IPS-15b (cell line): ENCODE data around the gene OR56A3.

Source experiments
- H3K27me3 ChIP-seq: one replicate; pipeline ENCODE4 v1.6.1; 2013; ENCODE audit warnings: low read length; ENCODE audit not compliant: control insufficient read depth, insufficient read depth
- H3K36me3 ChIP-seq: one replicate; pipeline ENCODE4 v1.6.1; 2013; ENCODE audit warnings: low read length; ENCODE audit not compliant: control insufficient read depth, insufficient read depth
- H3K4me1 ChIP-seq: one replicate; pipeline ENCODE4 v1.6.1; 2013; ENCODE audit warnings: mild to moderate bottlenecking, low read length; ENCODE audit not compliant: control insufficient read depth, insufficient read depth
- H3K4me3 ChIP-seq: one replicate; pipeline ENCODE4 v1.5.1; 2013; ENCODE audit warnings: low read depth, low read length
- H3K9ac ChIP-seq: one replicate; pipeline ENCODE4 v1.6.1; 2013; ENCODE audit warnings: low read depth, mild to moderate bottlenecking, low read length
- H3K9me3 ChIP-seq: one replicate; pipeline ENCODE4 v1.6.1; 2013; ENCODE audit warnings: mild to moderate bottlenecking, low read length; ENCODE audit not compliant: control insufficient read depth, insufficient read depth

The OR56A3 gene, protein sequence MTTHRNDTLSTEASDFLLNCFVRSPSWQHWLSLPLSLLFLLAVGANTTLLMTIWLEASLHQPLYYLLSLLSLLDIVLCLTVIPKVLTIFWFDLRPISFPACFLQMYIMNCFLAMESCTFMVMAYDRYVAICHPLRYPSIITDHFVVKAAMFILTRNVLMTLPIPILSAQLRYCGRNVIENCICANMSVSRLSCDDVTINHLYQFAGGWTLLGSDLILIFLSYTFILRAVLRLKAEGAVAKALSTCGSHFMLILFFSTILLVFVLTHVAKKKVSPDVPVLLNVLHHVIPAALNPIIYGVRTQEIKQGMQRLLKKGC

GRCh38 chr11:5941951-5942350 is at the start of gene OR56A3:
TSS of gene OR56A3 (plus strand) at chr11:5942251. CDS start at chr11:5947347, 5,096 bp downstream.
- Histone ChIP-seq H3K27me3 (no peaks in the 10 kb centered on the region), H3K9me3 (no peaks in the 10 kb centered on the region), H3K4me1 (no peaks in the 10 kb centered on the region), H3K36me3 (no peaks in the 10 kb centered on the region), H3K4me3 (no peak within 1 kb of the TSS), H3K9ac (no peak within 1 kb of the TSS)

DNA sequence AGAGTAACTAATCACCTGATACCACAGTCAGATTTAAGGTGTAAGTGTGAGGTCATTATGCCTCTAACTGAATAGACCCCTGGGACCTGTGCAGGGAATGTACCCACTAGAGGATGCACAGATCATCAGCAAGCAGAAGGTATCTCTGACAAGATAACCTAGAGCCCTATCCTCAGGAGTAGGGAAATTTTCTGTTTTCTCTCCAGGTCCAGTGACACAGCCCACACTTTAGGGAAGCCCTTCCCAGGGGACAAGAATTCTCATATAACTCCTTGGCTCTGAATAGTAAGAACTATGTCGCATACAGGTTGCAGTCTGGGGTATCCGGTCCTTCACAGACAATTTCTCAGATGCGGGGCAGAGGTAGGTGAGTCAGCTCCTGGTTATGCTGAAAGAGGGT is 49.1 kb upstream of the OR56A3 start, which contains the start of gene OR52E5:
Gene OR52E5 (plus strand): TSS at position 301 of the 400 bp plus-strand sequence. CDS start 7,569 bp downstream, outside the sequence.
- no peaks in the 10 kb centered on the region for H3K9me3 ChIP-seq
- no peaks in the 10 kb centered on the region for H3K27me3 ChIP-seq
- no peaks in the 10 kb centered on the region for H3K36me3 ChIP-seq
- no peaks in the 10 kb centered on the region for H3K4me1 ChIP-seq
- no peak within 1 kb of the TSS for H3K9ac ChIP-seq
- no peak within 1 kb of the TSS for H3K4me3 ChIP-seq

GRCh38 chr11:5899534-5899933 is 42.5 kb upstream of the OR56A3 start:
- H3K9me3 ChIP-seq = no peaks in the 10 kb centered on the region
- no peak overlapping the region for H3K9ac ChIP-seq
- no peaks in the 10 kb centered on the region for H3K27me3 ChIP-seq
- no peak overlapping the region for H3K4me3 ChIP-seq
- no peaks in the 10 kb centered on the region for H3K4me1 ChIP-seq
- H3K36me3 ChIP-seq = no peaks in the 10 kb centered on the region

DNA sequence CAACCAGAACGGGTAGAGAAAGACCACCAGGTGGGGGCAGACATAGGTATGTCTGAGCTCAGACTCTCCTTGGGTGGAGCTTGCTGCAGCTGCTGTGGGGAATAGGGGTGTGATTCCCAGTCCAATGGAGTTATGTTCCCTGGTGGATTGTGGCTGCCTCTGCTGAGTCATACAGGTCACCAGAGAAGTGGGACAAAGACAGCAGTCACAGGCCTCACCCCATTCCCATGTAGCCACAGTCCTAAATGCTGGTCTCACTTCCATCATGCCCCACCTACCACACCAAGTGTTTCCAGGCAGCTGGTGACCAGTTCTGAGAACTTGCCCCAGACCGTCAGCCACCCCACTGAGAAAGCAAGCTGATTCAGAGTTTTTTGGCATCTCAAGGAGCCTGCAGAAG is 31.5 kb upstream of the OR56A3 start:
- Histone ChIP-seq H3K9ac (no peak overlapping the region), H3K9me3 (no peaks in the 10 kb centered on the region), H3K4me1 (no peaks in the 10 kb centered on the region), H3K27me3 (no peaks in the 10 kb centered on the region), H3K36me3 (no peaks in the 10 kb centered on the region), H3K4me3 (no peak overlapping the region)

GRCh38 chr11:5922749-5923426 is 19.2 kb upstream of the OR56A3 start:
- Histone ChIP-seq H3K4me1 (no peaks in the 10 kb centered on the region), H3K4me3 (no peak overlapping the region), H3K36me3 (no peaks in the 10 kb centered on the region), H3K9ac (no peak overlapping the region), H3K9me3 (peaks cover 2% of the 10 kb centered on the region), H3K27me3 (no peaks in the 10 kb centered on the region)

- Histone ChIP-seq H3K36me3 (no peaks in the 10 kb centered on the region), H3K4me1 (no peaks in the 10 kb centered on the region), H3K9me3 (peaks cover 6% of the 10 kb centered on the region), H3K27me3 (no peaks in the 10 kb centered on the region), H3K4me3 (no peak overlapping the region), H3K9ac (no peak overlapping the region)
These were observed 18.6 kb upstream of the OR56A3 start for GRCh38 chr11:5923427-5923776.

DNA sequence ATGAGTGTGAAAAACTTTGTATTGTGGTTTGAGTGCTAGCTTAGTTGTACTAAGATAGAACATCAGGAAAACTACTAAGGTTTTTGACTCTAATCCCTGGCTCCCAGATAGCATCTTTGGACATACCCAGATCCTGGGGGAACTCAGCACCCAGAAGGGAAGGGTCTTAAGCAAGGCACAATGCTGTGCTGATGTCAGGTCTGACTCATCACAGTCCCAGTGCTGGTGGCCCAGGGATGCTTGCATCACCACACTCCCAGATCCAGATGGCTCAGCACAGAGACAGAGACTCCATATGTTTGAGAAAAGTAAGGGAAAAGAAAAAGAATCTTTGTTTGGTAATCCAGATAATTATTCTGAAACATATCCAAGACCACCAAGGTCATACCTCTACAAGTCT is 18.3 kb upstream of the OR56A3 start:
- Histone ChIP-seq H3K9ac (no peak overlapping the region), H3K36me3 (no peaks in the 10 kb centered on the region), H3K9me3 (peaks cover 6% of the 10 kb centered on the region), H3K27me3 (no peaks in the 10 kb centered on the region), H3K4me3 (no peak overlapping the region), H3K4me1 (no peaks in the 10 kb centered on the region)

DNA sequence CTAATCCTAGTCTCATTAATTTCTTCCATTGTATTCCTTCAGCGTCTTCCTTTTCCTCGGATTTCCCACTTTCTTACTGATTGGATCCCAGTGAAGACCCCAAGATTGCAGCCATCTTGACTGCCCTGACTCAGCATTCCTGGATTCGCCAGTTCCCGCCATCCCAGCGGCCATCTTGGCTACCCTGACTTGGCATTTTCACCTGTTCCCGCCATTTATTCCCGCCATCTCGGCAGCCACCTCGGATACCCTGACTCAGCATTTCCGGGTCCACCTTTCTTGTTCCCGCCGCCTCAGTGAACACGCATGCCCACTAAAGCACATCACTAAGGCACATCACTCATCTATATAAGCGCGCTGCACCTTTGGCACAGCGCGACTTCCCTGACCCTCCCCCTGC is 13.8 kb upstream of the OR56A3 start:
- Histone ChIP-seq H3K36me3 (no peaks in the 10 kb centered on the region), H3K9me3 (peaks cover 6% of the 10 kb centered on the region), H3K9ac (no peak overlapping the region), H3K4me3 (no peak overlapping the region), H3K4me1 (no peaks in the 10 kb centered on the region), H3K27me3 (no peaks in the 10 kb centered on the region)

DNA sequence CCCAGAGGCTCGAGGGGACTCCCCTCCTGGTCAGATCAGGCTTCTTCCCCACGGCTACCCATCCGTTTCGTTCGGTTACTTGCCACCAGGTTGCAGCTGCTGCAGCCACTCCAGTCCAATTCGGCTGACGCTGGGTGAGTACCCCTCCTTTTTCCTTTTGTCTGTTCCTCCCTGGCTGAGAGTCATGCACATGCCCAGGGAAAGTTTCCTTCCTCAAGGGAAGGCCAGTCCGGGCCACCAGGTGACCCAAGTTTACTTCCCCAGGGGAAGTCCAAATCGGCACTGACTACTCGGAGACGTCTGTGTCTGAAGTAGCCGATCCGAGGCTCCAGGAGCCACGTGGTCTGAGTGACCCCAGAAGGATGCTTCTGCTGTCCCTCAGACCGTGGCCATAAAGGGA is 13.2 kb upstream of the OR56A3 start:
- Histone ChIP-seq H3K27me3 (no peaks in the 10 kb centered on the region), H3K4me3 (no peak overlapping the region), H3K9ac (no peak overlapping the region), H3K36me3 (no peaks in the 10 kb centered on the region), H3K9me3 (peaks cover 6% of the 10 kb centered on the region), H3K4me1 (no peaks in the 10 kb centered on the region)

DNA sequence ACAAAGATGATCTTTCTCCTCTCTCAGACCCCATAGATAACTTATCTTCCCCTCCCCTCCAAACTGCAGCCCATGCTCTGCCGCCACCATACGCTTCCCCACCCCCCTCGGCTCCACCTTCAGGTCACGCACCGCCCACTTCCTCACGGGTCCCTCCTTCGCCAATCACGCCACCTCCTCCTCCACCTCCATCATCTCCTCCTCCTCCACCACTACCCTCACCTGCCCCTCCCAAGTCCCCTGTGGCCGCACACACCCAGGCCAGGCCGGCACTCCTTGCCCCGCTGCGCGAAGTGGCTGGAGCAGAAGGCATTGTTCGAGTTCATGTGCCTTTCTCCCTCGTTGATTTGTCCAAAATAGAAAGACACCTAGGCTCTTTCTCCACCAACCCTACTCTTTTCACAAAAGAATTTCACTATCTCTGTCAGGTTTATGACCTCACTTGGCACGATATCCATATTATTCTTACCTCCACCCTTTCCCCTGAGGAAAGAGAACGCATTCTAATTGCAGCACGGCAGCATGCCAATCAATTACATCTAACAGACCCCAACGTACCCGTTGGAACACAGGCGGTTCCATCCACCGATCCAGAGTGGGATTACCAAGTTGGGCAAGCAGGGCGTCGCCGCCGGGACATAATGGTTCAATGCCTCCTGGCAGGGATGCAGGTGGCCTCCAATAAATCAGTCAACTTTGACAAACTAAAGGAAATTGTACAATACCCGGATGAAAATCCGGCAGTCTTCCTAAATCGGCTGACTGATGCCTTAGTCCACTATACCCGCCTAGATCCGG is 12.3 kb upstream of the OR56A3 start:
- Histone ChIP-seq H3K4me1 (no peaks in the 10 kb centered on the region), H3K4me3 (no peak overlapping the region), H3K9ac (no peak overlapping the region), H3K36me3 (no peaks in the 10 kb centered on the region), H3K9me3 (peaks cover 6% of the 10 kb centered on the region), H3K27me3 (no peaks in the 10 kb centered on the region)

DNA sequence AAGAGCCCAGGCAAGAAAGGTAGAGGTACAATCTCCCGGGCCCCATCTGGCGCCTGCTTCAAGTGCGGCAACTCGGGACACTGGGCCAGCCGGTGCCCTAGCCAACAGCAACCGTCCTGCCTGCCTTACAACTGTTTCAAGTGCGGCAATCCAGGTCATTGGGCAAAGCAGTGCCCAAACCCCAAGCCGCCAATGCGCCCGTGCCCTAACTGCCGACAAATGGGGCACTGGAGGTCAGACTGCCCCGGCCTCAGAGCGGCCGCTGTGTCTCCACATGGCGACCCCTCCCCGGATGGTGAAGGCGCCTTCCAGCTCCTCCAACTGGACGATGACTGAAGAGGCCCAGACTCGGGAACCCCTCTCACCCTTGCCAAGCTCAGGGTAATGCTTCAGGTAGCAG is 11.4 kb upstream of the OR56A3 start:
- Histone ChIP-seq H3K36me3 (no peaks in the 10 kb centered on the region), H3K4me1 (no peaks in the 10 kb centered on the region), H3K4me3 (no peak overlapping the region), H3K9me3 (peaks cover 6% of the 10 kb centered on the region), H3K27me3 (no peaks in the 10 kb centered on the region), H3K9ac (no peak overlapping the region)
